GM20000 (cell line): Measurements from ENCODE around the gene PLA2G2D.

ENCODE experiments used
- DNase-seq: peaks from one replicate; pipeline ENCODE4 v3.0.0; 2012; ENCODE audit warnings: low spot score
- CTCF ChIP-seq: IDR thresholded peaks from 2 replicates; pipeline ENCODE4 v1.5.1; 2012; ENCODE audit warnings: mild to moderate bottlenecking, control low read depth; ENCODE audit errors: extremely low read depth, missing control alignments

The PLA2G2D gene

DNA sequence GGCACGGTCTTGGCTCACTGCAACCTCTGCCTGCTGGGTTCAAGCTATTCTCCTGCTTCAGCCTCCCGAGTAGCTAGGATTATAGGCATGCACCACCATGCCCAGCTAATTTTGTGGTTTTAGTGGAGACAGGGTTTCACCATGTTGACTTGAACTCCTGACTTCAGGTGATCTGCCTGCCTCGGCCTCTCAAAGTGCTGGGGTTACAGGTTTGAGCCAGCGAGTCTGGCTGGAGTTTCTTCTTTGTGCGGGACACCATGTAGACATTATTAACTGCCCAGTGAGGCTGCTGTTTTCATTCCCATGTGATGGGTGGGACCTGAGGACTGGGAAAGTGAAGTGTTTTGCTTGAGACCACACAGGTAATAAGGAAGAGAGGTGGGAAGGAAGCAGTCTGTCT, 26.0 kb downstream of the PLA2G2D start:
- DNase-seq = no peak
- TF ChIP-seq CTCF = no peak

GRCh38 chr1:20090641-20091040, 28.7 kb downstream of the PLA2G2D start:
- TF ChIP-seq CTCF = no peak
- DNase-seq = no peak

DNA sequence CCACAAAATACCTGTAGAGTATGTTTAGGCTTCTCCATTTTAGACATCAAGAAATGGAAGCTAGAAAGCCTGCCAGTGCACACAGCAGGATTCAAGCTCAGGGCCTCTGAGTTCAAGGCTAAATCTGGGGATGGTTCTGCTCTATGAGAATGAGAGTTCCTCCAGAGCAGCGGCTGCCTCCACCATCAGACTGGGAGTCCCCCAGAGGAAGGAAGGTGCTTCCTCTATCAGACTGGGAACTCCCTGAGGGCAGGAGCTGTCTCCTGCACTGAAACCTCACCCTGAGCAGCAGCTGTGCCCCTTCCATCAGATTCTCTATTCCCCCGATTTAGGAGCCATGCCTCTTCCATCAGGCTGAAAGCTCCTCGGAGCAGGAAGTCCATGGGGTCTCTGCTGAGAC, 29.2 kb downstream of the PLA2G2D start:
- no peak for TF ChIP-seq CTCF
- DNase-seq = no peak

GRCh38 chr1:20089328-20090077, 29.8 kb downstream of the PLA2G2D start:
- TF ChIP-seq CTCF = no peak
- DNase-seq = no peak

DNA sequence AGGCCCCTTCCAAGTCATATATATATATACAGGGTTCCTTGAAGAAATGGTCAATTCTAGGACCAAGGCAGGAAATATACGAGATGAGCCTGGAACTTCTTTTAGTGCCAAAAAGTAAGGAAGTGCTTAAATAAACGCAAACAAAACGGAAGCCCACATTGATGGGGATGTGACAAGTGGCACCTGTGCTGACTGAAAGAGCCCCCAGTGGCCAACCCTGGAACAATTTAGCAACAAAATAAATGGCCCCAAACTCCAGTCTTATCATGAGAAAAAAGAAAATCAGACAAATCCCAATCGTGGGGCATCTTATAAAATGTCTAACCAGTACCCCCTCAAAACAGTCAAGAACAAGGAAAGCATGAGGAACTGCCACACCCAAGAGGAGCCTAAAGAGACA, 31.7 kb downstream of the PLA2G2D start:
- TF ChIP-seq CTCF = no peak
- DNase-seq = no peak

- DNase-seq = no peak
- TF ChIP-seq CTCF = no peak
Measured at GRCh38 chr1:20086800-20087199, 32.5 kb downstream of the PLA2G2D start.

DNA sequence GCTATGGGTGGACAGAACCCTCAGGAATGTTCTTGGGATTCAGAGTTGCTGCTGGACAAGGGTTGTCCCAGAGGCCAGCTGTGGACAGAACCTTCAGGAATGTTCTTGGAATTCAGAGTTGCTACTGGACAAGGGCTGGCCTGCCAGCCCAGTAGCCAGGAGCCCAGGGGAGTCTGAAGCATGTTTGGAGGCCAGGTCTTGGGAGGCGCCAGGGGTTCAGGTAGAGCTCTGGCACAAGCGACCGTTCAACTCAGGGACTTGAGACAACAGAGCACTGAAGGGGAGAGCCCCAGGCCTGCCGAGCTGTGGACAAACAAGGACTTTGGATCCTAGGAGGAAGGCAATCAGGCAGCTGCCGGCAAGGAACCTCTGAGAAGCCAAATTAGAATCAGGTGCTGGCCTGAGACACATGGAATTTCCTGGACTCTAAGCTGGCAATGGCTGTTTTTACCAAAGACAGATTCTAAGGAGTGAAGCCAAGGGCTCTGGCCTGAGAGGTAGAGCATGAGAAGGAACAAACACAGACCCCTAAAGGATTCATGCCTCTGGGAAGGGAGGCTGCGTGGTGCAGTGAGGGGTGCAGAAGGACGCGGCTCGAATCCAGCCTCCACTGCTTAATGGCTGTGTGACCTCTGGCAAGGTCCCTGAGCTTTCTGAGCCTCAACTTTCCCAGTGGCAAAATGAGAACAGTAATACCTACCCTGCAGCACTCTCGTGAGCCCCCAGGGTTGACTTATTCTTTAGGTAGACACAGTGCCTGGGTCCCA, 36.0 kb downstream of the PLA2G2D start:
- DNase-seq = no peak
- no peak for TF ChIP-seq CTCF
